DOHH2 (cell line): ENCODE results near the gene GNGT2.

Source experiments
- H3F3A ChIP-seq: fragments of 200-600 bp; sonication (generic), shearing (Covaris generic); 2 replicates; pipeline ENCODE4 v1.6.0; 2016; ENCODE audit warnings: antibody characterized with exemption, mild to moderate bottlenecking; ENCODE audit not compliant: control insufficient read depth, insufficient read depth
- H3K27ac ChIP-seq: fragments of 200-600 bp; sonication (generic); 2 replicates; pipeline ENCODE4 v1.5.1; 2014; ENCODE audit warnings: low read depth, mild to moderate bottlenecking, low read length, moderate library complexity
- H3K27me3 ChIP-seq: fragments of 200-600 bp; sonication (generic); 2 replicates; pipeline ENCODE4 v1.6.1; 2014; ENCODE audit warnings: mild to moderate bottlenecking, low read length, mixed read lengths; ENCODE audit not compliant: control insufficient read depth
- H3K36me3 ChIP-seq: fragments of 200-600 bp; sonication (generic); 2 replicates; pipeline ENCODE4 v1.6.1; 2014; ENCODE audit warnings: mild to moderate bottlenecking, low read length, moderate library complexity, mixed read lengths; ENCODE audit not compliant: control insufficient read depth
- H3K4me1 ChIP-seq: fragments of 200-600 bp; sonication (generic); 2 replicates; pipeline ENCODE4 v1.6.1; 2014; ENCODE audit warnings: mild to moderate bottlenecking, low read length, mixed read lengths; ENCODE audit not compliant: control insufficient read depth
- H3K4me2 ChIP-seq: fragments of 200-600 bp; sonication (generic); 2 replicates; pipeline ENCODE4 v1.6.0; 2014; ENCODE audit warnings: mild to moderate bottlenecking, low read length, moderate library complexity
- H3K4me3 ChIP-seq: fragments of 200-600 bp; sonication (generic); 2 replicates; pipeline ENCODE4 v1.5.1; 2014; ENCODE audit warnings: mild to moderate bottlenecking, low read length, mixed read lengths
- H3K79me2 ChIP-seq: fragments of 200-600 bp; sonication (generic); 2 replicates; pipeline ENCODE4 v1.6.1; 2014; ENCODE audit warnings: mild to moderate bottlenecking, low read length, mixed read lengths; ENCODE audit not compliant: control insufficient read depth
- H3K9me2 ChIP-seq: fragments of 200-600 bp; sonication (generic); replicated peaks from 2 replicates; pipeline ENCODE4 v1.6.1; 2014; ENCODE audit warnings: mild to moderate bottlenecking, low read length, mixed read lengths; ENCODE audit not compliant: control insufficient read depth
- H3K9me3 ChIP-seq: fragments of 200-600 bp; sonication (generic); 2 replicates; pipeline ENCODE4 v1.6.1; 2014; ENCODE audit warnings: antibody characterized with exemption, low read length, mixed read lengths; ENCODE audit not compliant: control insufficient read depth, insufficient read depth
- H4K20me1 ChIP-seq: fragments of 200-600 bp; sonication (generic); 2 replicates; pipeline ENCODE4 v1.6.0; 2014; ENCODE audit warnings: low read depth, mild to moderate bottlenecking, antibody characterized with exemption, low read length, moderate library complexity; ENCODE audit not compliant: control insufficient read depth, insufficient read depth
- EZH2phosphoT487 ChIP-seq: fragments of 200-600 bp; sonication (generic); IDR thresholded peaks from 2 replicates; pipeline ENCODE4 v1.6.1; 2017; ENCODE audit warnings: borderline replicate concordance, mild to moderate bottlenecking, antibody characterized with exemption, low read length, moderate library complexity, mixed read lengths
- TF ChIP-seq, protein P1 (sequence below): fragments of 200-600 bp; sonication (generic); IDR thresholded peaks from one replicate; pipeline ENCODE4 v1.5.1; 2014; ENCODE audit warnings: antibody characterized with exemption, mild to moderate bottlenecking, low read depth, low read length; ENCODE audit not compliant: poor library complexity, severe bottlenecking

The GNGT2 gene

DNA sequence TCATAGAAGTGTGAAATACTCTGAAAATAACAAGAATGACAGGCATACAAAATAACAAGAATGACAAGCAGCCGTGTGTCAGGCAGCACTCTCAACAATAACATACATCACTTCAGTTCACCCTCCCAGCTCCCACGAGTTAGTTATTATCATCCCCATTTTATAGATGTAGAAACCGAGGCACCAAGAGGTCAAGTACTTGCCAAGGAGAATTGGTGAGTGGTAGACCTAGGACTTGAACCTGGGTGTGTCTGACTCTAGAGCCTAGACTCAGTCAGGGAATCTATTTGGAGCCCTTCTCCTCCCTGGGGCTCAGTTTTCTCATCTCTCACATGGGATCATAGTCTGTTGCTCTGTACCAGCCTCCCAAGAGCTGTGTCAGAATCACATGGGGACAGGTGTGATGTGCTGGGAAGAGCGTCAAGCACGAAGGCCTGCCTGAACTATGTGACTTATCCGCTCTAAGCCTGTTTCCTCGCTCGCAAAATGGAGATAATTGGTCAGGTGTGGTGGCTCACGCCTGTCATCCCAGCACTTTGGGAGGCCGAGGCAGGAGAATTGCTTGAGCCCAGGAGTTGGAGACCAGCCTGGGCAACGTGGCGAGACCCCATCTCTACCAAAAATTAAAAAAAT is 39.6 kb upstream of the GNGT2 start:
- Histone ChIP-seq H3K79me2 (no peaks in the 10 kb centered on the region), H3K9me2 (no peaks in the 10 kb centered on the region), H3K36me3 (no peaks in the 10 kb centered on the region), H3K9me3 (no peaks in the 10 kb centered on the region), H3K4me1 (peaks cover 18% of the 10 kb centered on the region), H3K4me3 (no peak overlapping the region), H3K27me3 (peaks cover 24% of the 10 kb centered on the region), H3K27ac (no peak overlapping the region), H3K4me2 (peak overlapping the region; percentile 39; the same call in 1 of the 2 replicates), H4K20me1 (no peaks in the 10 kb centered on the region), H3F3A (no peaks in the 10 kb centered on the region)
- no peak for TF ChIP-seq EZH2phosphoT487
- TF ChIP-seq, protein P1, sequence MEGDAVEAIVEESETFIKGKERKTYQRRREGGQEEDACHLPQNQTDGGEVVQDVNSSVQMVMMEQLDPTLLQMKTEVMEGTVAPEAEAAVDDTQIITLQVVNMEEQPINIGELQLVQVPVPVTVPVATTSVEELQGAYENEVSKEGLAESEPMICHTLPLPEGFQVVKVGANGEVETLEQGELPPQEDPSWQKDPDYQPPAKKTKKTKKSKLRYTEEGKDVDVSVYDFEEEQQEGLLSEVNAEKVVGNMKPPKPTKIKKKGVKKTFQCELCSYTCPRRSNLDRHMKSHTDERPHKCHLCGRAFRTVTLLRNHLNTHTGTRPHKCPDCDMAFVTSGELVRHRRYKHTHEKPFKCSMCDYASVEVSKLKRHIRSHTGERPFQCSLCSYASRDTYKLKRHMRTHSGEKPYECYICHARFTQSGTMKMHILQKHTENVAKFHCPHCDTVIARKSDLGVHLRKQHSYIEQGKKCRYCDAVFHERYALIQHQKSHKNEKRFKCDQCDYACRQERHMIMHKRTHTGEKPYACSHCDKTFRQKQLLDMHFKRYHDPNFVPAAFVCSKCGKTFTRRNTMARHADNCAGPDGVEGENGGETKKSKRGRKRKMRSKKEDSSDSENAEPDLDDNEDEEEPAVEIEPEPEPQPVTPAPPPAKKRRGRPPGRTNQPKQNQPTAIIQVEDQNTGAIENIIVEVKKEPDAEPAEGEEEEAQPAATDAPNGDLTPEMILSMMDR, result no peak

DNA sequence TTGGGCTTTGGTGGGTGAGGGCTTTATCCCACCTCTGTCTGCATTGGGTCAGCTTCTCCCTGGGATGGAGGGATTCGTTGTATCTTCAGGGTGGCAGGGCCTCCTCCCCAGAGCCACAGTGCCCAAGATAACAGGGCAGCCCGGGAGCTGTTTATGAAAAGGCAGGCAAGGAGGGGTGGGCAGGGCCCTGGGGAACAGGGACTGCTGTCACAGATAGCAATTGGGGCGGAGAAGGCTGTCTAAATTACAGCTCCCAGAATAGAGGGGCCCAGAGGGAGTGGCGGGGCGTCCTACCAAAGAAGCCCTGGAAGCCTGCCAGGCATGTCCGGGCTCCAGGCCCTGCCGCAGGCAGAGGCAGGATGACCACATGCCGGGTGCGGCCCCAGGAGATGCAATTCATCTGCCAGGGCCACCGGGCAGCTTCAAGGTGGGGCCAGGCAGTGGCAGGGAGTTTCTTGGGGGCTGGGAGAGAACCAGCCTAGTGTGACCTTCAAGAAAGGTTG is 39.0 kb upstream of the GNGT2 start:
- peak overlapping the region; percentile 39 for H3K4me2 ChIP-seq
- TF ChIP-seq EZH2phosphoT487, result no peak
- TF ChIP-seq, protein P1, result no peak

DNA sequence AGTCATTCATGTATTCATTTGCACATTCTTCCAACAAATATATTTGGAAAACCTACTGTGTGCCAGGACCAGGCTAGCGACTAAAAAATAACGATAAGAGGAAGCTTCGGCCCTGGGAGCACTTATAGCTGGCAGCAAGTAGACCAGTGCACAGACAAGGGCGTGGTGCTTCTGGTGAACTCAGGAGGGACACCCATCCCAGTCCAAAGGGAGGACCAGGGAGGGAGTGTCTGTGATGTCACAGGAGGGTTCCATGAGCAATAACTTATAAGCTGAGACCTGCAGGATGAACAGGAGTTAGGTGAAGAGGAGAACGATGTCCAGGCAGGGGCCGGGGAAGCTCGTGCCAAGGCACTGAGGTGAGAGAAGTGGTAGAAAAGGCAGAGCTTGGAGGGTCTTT is 37.6 kb upstream of the GNGT2 start:
- H3K27ac ChIP-seq, result no peak overlapping the region
- no peaks in the 10 kb centered on the region for H3F3A ChIP-seq
- H3K4me3 ChIP-seq, result no peak overlapping the region
- no peaks in the 10 kb centered on the region for H3K9me3 ChIP-seq
- H3K4me1 ChIP-seq, result peaks cover 18% of the 10 kb centered on the region
- H4K20me1 ChIP-seq, result no peaks in the 10 kb centered on the region
- H3K27me3 ChIP-seq, result peaks cover 24% of the 10 kb centered on the region
- H3K79me2 ChIP-seq, result no peaks in the 10 kb centered on the region
- no peak overlapping the region for H3K4me2 ChIP-seq
- no peak for TF ChIP-seq EZH2phosphoT487
- no peaks in the 10 kb centered on the region for H3K9me2 ChIP-seq
- H3K36me3 ChIP-seq, result no peaks in the 10 kb centered on the region

More for the DNA sequence above, 39.0 kb upstream of the GNGT2 start:
- Histone ChIP-seq H3F3A (no peaks in the 10 kb centered on the region), H3K36me3 (no peaks in the 10 kb centered on the region), H3K9me2 (no peaks in the 10 kb centered on the region), H3K27me3 (peaks cover 24% of the 10 kb centered on the region), H3K9me3 (no peaks in the 10 kb centered on the region), H3K79me2 (no peaks in the 10 kb centered on the region), H3K4me3 (no peak overlapping the region), H3K4me1 (peaks cover 18% of the 10 kb centered on the region), H3K27ac (no peak overlapping the region), H4K20me1 (no peaks in the 10 kb centered on the region)

DNA sequence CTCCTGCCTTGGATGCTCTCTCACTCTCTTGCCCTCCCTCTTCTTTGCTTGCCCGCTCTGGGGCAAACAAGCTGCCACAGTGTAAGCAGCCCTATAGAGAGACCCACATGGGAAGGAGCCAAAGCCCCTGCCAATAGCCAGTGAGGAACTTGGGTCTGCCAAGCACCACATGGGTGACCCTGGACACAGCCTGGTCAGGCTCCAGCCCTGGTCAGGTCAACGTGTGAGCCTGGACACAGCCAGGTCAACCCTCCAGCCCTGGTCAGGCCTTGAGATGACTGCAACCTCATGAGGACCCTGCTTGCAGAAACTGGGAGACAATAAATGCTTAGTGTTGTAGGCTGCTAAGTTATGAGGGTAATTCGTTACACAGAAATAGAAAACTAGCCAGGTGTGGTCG is 34.5 kb upstream of the GNGT2 start:
- H3K79me2 ChIP-seq, result no peaks in the 10 kb centered on the region
- TF ChIP-seq EZH2phosphoT487, result no peak
- TF ChIP-seq, protein P1, result no peak
- H3K9me2 ChIP-seq, result no peaks in the 10 kb centered on the region
- H3K36me3 ChIP-seq, result no peaks in the 10 kb centered on the region
- H3F3A ChIP-seq, result no peaks in the 10 kb centered on the region
- peaks cover 15% of the 10 kb centered on the region for H3K4me1 ChIP-seq
- H3K27me3 ChIP-seq, result peaks cover 16% of the 10 kb centered on the region
- no peaks in the 10 kb centered on the region for H3K9me3 ChIP-seq
- no peak overlapping the region for H3K4me2 ChIP-seq
- H3K4me3 ChIP-seq, result no peak overlapping the region
- no peaks in the 10 kb centered on the region for H4K20me1 ChIP-seq
- H3K27ac ChIP-seq, result no peak overlapping the region
